ENCODE results near the gene NANOS1.

The NANOS1 gene

GRCh38 chr10:119079599-119080520 is 50.3 kb downstream of the NANOS1 start:
- H3K4me3 ChIP-seq (ENCODE audit: low read length) = peak overlapping the region; percentile 90
- DNase-seq (ENCODE audit: low read depth) = peak; percentile 79
- no peak for TF ChIP-seq CTCF (conservative IDR thresholded peaks at IDR 0.05; ENCODE audit: low read length)

GRCh38 chr10:119080521-119081259 is 51.2 kb downstream of the NANOS1 start, which contains the start of gene EIF3A:
TSS of gene EIF3A (minus strand) at chr10:119080817. CDS start at chr10:119080676, 141 bp downstream.
- peak within 1 kb of the TSS; percentile 90 for H3K4me3 ChIP-seq (ENCODE audit: low read length)
- peak; percentile 91 for DNase-seq (ENCODE audit: low read depth)
- TF ChIP-seq CTCF (conservative IDR thresholded peaks at IDR 0.05; ENCODE audit: low read length) = no peak
